GM12878 (cell line): Measurements from ENCODE around the gene MAML2. TPM values are rescaled to one million over a fixed set of nuclear protein-coding genes. Genes with fewer than 3 reads are reported as not detected.

Experiments used
- ATF7 ChIP-seq: fragments of 450-650 bp; IDR thresholded peaks from 2 replicates; pipeline ENCODE4 v1.6.1; 2016; ENCODE audit warnings: low read depth, mild to moderate bottlenecking
- CBX5 ChIP-seq: sonication (generic); IDR thresholded peaks from 2 replicates; pipeline ENCODE4 v1.6.1; 2016; ENCODE audit warnings: low read depth, moderate library complexity, mild to moderate bottlenecking, inconsistent platforms
- CEBPZ ChIP-seq: fragments of 150-350 bp; IDR thresholded peaks from 2 replicates; pipeline ENCODE4 v1.6.1; 2016; ENCODE audit warnings: low read depth, low read length
- E2F8 ChIP-seq: fragments of 450-650 bp; IDR thresholded peaks from 2 replicates; pipeline ENCODE4 v1.6.1; 2018; ENCODE audit warnings: mild to moderate bottlenecking, low read depth, moderate library complexity; ENCODE audit not compliant: partially characterized antibody
- EGR1 ChIP-seq, 2 experiments: IDR thresholded peaks; 1 replicate in 1 of 2; 2 replicates in 1 of 2; pipeline ENCODE4 v1.6.1; 2011 to 2012; ENCODE audit warnings: low read depth in 2 of 2, low read length in 2 of 2, borderline replicate concordance in 1 of 2, mild to moderate bottlenecking in 1 of 2, moderate library complexity in 1 of 2
- ETV6 ChIP-seq, 2 experiments: fragments of 450-650 bp in 1 of 2; IDR thresholded peaks in 1 of 2; conservative IDR thresholded peaks in 1 of 2; 2 replicates each; pipeline ENCODE4 v1.6.1; 2014; ENCODE audit warnings: antibody characterized with exemption in 1 of 2, borderline replicate concordance in 1 of 2, low read depth in 1 of 2, mild to moderate bottlenecking in 1 of 2, moderate library complexity in 1 of 2
- FOXM1 ChIP-seq: IDR thresholded peaks from 2 replicates; pipeline ENCODE4 v1.6.1; 2012; ENCODE audit warnings: low read depth, mild to moderate bottlenecking, inconsistent platforms, low read length, moderate library complexity
- HSF1 ChIP-seq: fragments of 150-350 bp; IDR thresholded peaks from 2 replicates; pipeline ENCODE4 v1.6.1; 2014; ENCODE audit warnings: mild to moderate bottlenecking, low read depth, low read length
- LARP7 ChIP-seq: fragments of 450-650 bp; IDR thresholded peaks from 2 replicates; pipeline ENCODE4 v1.6.1; 2017; ENCODE audit warnings: mild to moderate bottlenecking
- MEF2B ChIP-seq: fragments of 450-650 bp; IDR thresholded peaks from 2 replicates; pipeline ENCODE4 v1.6.1; 2018; ENCODE audit warnings: mild to moderate bottlenecking, moderate library complexity; ENCODE audit not compliant: partially characterized antibody, poor library complexity, severe bottlenecking
- MTA3 ChIP-seq: IDR thresholded peaks from 2 replicates; pipeline ENCODE4 v1.6.1; 2012; ENCODE audit warnings: low read length, inconsistent platforms, borderline replicate concordance
- NFIC ChIP-seq: IDR thresholded peaks from 2 replicates; pipeline ENCODE4 v1.6.1; 2012; ENCODE audit warnings: low read depth, mild to moderate bottlenecking, inconsistent platforms, low read length, moderate library complexity
- POLR2A ChIP-seq: IDR thresholded peaks from 2 replicates; pipeline ENCODE4 v1.6.1; 2011; ENCODE audit warnings: low read depth, mild to moderate bottlenecking, low read length
- RCOR1 ChIP-seq: conservative IDR thresholded peaks from 2 replicates; pipeline ENCODE4 v1.6.1; 2012; ENCODE audit warnings: low read depth, low read length, improper control_type of control experiment
- RFX5 ChIP-seq: IDR thresholded peaks from 2 replicates; pipeline ENCODE4 v1.6.1; 2011; ENCODE audit warnings: low read depth, low read length, improper control_type of control experiment
- RUNX3 ChIP-seq: IDR thresholded peaks from 2 replicates; pipeline ENCODE4 v1.6.1; 2012; ENCODE audit warnings: low read length, inconsistent platforms
- SP1 ChIP-seq: IDR thresholded peaks from one replicate; pipeline ENCODE4 v1.6.1; 2011; ENCODE audit warnings: low read depth, low read length
- TAF1 ChIP-seq: IDR thresholded peaks from 2 replicates; pipeline ENCODE4 v1.6.1; 2011; ENCODE audit warnings: mild to moderate bottlenecking, low read depth, low read length, borderline replicate concordance
- TCF3 ChIP-seq: IDR thresholded peaks from 2 replicates; pipeline ENCODE4 v1.6.1; 2012; ENCODE audit warnings: low read depth, mild to moderate bottlenecking, low read length, borderline replicate concordance; ENCODE audit not compliant: insufficient read depth
- USF1 ChIP-seq: IDR thresholded peaks from 2 replicates; pipeline ENCODE4 v1.6.1; 2011; ENCODE audit warnings: borderline replicate concordance, low read depth, mild to moderate bottlenecking, moderate library complexity, mixed read lengths, low read length; ENCODE audit not compliant: insufficient read depth; ENCODE audit errors: extremely low read length
- ZNF207 ChIP-seq: fragments of 450-650 bp; IDR thresholded peaks from 2 replicates; pipeline ENCODE4 v1.6.1; 2014; ENCODE audit warnings: antibody characterized with exemption, mild to moderate bottlenecking, borderline replicate concordance
- ZNF217 ChIP-seq: fragments of 450-650 bp; IDR thresholded peaks from 2 replicates; pipeline ENCODE4 v1.6.1; 2017; ENCODE audit warnings: antibody characterized with exemption, mild to moderate bottlenecking
- ZSCAN29 ChIP-seq: fragments of 450-650 bp; IDR thresholded peaks from 2 replicates; pipeline ENCODE4 v1.6.1; 2017; ENCODE audit warnings: mild to moderate bottlenecking, moderate library complexity
- polyA plus RNA-seq, 11 experiments: library from polyadenylated mRNA; depleted of rRNA in 4 of 11; unstranded in 6 of 11; stranded (reverse) in 5 of 11; fragments of >200 nt; fragmentation: Nextera tagmentation in 4 of 11; fragmentation: Illumina TruSeq in 1 of 11; extraction: Ambion mirVana in 4 of 11; extraction: Trizol in 1 of 11; gene quantifications; 1 replicate in 1 of 11; 2 replicates in 10 of 11; pipeline versions ENCODE4 v1.2.1 to v1.2.3, GENCODE V29; 2011 to 2016; ENCODE audit warnings: inconsistent platforms in 2 of 11, missing spikeins in 2 of 11, low read depth in 1 of 11
- total RNA-seq, 4 experiments: library from RNA; depleted of rRNA in 3 of 4; stranded (reverse); fragments of >200 nt in 3 of 4; fragmentation: Illumina TruSeq in 1 of 4; extraction: Trizol in 1 of 4; gene quantifications; 2 replicates each; pipeline versions ENCODE4 v1.2.1 to v1.2.3, GENCODE V29; 2013 to 2021

The MAML2 gene
- total and polyA plus RNA-seq, 10 of the 15 experiments (the other 5 are each of a cell fraction or from before 2014, with no cell fraction given) = 2.5 to 15.1 (median 12.0) TPM

GRCh38 chr11:96185220-96185768 lies 157.7 kb downstream of the MAML2 start (continued):
- TF ChIP-seq RUNX3 = peak; percentile 83
- no peak for TF ChIP-seq MEF2B
- peak; percentile 75 for TF ChIP-seq CBX5
- no peak for TF ChIP-seq TAF1
- no peak for TF ChIP-seq E2F8
- TF ChIP-seq RFX5 = no peak
- TF ChIP-seq EGR1 (IDR thresholded peaks at IDR 0.05; ENCODE audit: borderline replicate concordance in 1 of 2, low read depth in 2 of 2, low read length in 2 of 2) = no peak
- TF ChIP-seq TCF3 = peak; percentile 97
- TF ChIP-seq MTA3 = peak; percentile 61; the same call in 1 of the 2 replicates
- TF ChIP-seq USF1 = no peak
- peak; percentile 38; the same call in 1 of the 2 replicates for TF ChIP-seq POLR2A
- TF ChIP-seq LARP7 = no peak
- peak in 1 of 2 experiments; percentile 66; a peak in 1 of 4 replicates for TF ChIP-seq ETV6 (conservative IDR thresholded peaks at IDR 0.05 in 1 of 2, IDR thresholded peaks at IDR 0.05 in 1 of 2; ENCODE audit: borderline replicate concordance in 1 of 2, low read depth in 1 of 2)
- TF ChIP-seq CEBPZ = no peak
- no peak for TF ChIP-seq ZNF207
- TF ChIP-seq NFIC = peak; percentile 78
- no peak for TF ChIP-seq ATF7
- TF ChIP-seq RCOR1 = no peak
- no peak for TF ChIP-seq HSF1
- TF ChIP-seq FOXM1 = peak; percentile 59; the same call in 1 of the 2 replicates
- TF ChIP-seq ZSCAN29 = no peak
- TF ChIP-seq ZNF217 = no peak
- no peak for TF ChIP-seq SP1
